HG03039 (cell line): ENCODE results near the gene SMYD2.

ENCODE experiments used
- ATAC-seq: cut with Tn5 transposase; IDR thresholded peaks from one replicate; pipeline ENCODE4 v1.9.1; 2021; ENCODE audit warnings: mild to moderate bottlenecking, moderate library complexity; ENCODE audit not compliant: unreplicated experiment

The SMYD2 gene

DNA sequence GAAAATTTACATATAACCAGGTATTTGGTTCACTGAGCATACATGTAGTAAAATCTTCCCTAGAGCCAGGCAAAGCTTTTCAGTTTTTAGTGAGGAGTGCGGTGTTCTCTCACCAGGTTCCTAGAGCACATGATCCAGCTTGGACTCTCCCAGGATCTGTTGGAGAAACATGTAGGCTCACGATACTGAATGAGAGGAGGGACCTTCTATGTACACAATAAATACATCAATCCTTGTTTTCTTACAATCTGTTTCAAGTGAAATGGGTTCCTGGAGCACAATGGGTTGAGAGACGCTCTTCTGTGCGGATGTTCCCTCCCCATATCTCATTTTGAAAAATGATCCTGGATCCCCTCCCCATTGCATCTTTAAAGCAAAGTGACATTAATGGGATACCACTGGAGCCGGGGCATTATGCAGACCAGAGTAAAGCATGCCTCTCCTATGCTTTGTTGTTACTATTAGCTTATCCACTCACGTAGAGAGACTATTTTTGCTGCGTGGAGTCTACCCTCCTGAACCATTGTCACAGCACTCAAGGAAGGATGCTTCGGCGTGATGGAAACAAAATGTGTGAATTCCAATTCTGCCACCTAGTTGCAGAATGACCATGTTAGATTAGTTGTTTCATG is 19.3 kb downstream of the SMYD2 start:
- ATAC-seq = no peak

- ATAC-seq = no peak
Observed at GRCh38 chr1:214301526-214301925, 20.6 kb downstream of the SMYD2 start.

- no peak for ATAC-seq
Observed at GRCh38 chr1:214303141-214303930, 22.4 kb downstream of the SMYD2 start.

GRCh38 chr1:214305164-214305751 is 24.3 kb downstream of the SMYD2 start:
- no peak for ATAC-seq

- ATAC-seq = no peak
Observed at GRCh38 chr1:214306269-214306668, 25.3 kb downstream of the SMYD2 start.

- ATAC-seq = no peak
Observed at GRCh38 chr1:214310010-214310409, 29.1 kb downstream of the SMYD2 start.

DNA sequence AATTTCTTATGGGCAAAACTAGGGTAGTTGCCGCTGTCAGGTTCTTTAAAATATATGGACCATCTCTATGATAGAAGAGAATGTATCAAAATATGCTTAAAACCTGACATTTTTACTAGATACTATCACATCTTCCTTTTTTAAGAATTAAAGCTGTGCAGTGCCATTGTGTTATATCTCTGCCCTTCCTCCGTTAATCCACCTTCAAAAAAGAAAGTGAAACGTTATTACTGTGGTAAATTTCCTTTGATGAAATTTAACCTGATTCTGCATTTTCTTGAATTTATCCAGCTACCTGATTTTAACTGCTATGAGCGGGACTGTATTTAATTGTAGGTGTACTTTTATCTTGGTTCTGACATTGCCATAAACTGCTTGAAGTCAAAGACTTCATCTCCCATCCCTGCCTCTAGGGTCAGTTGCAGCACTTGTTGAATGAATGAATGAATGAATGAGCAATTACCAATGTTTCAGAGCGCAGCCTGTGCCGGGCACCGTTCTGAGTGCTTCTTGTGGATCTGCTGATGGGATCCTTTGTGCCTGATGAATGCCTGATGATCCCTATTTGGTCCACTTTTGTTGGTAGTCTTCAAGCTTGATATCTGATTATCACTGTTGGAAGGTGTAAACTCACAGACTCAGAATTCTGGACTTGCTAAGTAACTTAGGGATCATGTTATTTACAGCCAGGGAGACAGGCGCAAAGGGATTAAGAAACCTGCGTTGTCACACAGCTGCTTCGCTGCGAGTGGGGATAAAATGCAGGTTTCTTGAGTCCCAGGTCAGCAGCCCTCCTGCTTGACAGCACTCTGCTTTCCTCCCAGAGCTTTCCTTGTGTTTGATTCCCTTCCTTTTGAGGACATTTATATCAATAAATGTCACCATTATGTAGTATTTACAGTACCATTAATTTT is 30.1 kb downstream of the SMYD2 start:
- no peak for ATAC-seq

- ATAC-seq = no peak
Observed at GRCh38 chr1:214312530-214313051, 31.6 kb downstream of the SMYD2 start.

DNA sequence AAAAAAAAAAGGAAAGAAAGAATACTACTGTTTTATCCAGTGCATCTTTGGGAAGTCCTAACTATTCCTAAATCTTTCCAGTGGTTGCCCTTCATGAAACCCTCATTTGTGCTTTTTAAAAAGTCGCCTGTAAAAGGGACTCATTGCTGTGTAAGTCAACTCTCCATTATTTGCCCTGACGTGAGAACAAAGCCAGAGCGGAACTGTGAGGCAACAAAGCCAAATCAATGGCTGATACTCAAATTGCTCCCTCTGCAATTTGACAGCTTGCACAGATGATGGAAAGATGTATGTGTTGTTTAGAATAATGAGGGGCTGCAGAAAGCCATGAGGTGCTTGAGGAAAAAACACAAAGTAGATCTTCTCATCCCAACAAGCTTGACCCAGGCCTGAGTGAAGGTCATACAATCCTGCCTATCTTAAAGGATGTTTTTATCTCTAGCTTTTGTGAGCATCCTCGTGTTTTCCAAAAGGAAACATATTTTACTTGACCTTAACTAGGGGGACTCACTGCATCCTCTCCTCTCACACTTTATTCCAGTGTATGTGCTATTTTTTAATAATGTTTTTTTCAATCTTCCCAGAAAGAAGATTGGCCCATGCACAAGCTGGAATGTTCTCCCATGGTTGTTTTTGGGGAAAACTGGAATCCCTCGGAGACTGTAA is 33.4 kb downstream of the SMYD2 start:
- no peak for ATAC-seq

DNA sequence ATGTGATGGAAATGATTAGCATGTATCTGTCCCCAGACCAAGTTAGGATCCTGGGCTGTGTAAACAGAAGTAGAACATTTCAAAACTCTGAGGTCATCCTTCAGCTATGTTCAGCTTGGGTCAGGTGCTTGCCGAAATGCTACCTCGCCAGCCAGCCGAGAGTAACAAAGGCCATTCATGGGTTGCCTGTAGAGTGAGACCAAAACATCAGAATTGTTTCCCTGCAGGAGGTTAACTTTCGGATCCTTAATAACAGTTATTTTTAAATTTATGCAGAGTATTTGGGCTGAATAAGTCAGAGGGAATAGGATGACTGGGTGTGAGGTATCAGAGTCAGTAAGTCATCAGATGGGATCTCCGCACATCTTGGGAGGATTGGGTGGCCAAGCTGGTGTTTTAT is 35.6 kb downstream of the SMYD2 start:
- ATAC-seq = no peak

- no peak for ATAC-seq
Observed at GRCh38 chr1:214317300-214317699, 36.3 kb downstream of the SMYD2 start.

GRCh38 chr1:214317734-214318133 is 36.8 kb downstream of the SMYD2 start:
- no peak for ATAC-seq

- ATAC-seq = no peak
Observed at GRCh38 chr1:214318356-214318755, 37.4 kb downstream of the SMYD2 start.

DNA sequence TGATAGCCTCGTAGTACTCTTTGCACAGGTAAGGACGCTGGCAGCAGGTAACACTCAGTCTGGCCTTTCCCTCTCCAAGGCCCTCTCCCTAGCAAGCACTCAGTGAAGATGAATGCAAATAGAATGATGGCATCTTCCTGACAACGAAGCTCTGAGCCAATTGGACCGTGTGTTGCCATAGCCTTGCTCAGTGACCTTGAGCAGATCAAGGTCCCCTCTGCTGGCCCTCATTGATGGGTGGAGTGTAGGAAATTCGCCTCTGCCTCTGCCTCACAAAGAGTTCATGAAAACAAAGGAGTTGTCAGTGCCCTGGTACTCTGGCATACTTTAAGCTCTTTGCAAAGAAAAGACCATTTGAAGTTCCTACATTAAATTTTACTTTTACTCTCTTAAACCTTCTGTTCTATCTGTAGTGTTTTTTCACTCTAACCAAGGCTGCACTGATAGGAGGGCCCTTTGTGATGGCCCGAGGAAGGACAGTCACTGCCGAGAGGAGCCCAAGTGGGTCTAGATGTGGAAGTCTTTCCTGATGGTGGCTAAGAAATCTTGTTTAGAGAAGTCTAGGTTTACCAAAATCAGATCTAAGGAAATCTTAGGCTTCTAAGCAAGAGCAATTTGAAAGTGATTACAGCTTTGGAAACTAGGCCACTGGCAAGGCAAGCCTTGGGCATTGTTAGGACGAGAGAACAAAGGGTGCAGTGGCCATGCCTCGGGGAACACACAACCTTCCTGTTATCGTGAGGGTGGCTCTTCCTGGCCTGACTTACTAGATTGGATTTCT is 38.2 kb downstream of the SMYD2 start:
- no peak for ATAC-seq

- ATAC-seq = no peak
Observed at GRCh38 chr1:214319938-214320337, 39.0 kb downstream of the SMYD2 start.

DNA sequence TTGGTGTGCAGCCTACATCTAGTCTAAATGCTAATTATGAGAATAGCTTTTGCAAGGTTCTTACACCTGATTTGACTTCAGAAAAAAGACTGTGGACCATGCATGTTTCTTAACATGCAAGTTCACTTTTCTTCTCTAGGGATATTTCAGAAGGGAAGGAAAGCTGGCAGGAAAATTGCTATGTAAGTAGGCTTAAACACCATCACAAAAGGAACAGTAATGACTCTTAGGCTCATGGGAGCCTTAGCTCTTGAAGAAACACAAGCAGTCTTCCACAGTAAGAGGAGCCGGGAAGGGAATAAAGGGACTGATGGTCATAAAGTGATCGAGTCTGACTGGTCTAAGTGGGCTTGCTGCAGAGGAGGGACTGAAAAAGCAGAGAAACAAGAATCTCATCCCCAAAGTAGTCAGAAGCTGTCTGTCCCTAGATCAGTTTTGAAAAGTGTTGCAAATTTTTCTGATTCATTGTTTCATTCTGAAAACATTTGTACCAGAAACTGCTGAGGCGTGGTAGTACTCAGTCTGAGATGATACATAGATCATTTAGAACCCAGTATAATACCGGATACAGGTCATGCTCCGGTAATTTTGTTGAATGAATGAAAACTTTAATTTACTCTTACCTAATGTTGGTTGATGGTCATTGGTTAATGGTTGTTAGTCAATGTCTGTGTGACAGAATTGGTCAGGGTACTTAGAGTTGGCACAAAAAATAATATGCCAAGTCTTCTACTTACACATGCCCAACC is 40.9 kb downstream of the SMYD2 start:
- ATAC-seq = peak; percentile 55

DNA sequence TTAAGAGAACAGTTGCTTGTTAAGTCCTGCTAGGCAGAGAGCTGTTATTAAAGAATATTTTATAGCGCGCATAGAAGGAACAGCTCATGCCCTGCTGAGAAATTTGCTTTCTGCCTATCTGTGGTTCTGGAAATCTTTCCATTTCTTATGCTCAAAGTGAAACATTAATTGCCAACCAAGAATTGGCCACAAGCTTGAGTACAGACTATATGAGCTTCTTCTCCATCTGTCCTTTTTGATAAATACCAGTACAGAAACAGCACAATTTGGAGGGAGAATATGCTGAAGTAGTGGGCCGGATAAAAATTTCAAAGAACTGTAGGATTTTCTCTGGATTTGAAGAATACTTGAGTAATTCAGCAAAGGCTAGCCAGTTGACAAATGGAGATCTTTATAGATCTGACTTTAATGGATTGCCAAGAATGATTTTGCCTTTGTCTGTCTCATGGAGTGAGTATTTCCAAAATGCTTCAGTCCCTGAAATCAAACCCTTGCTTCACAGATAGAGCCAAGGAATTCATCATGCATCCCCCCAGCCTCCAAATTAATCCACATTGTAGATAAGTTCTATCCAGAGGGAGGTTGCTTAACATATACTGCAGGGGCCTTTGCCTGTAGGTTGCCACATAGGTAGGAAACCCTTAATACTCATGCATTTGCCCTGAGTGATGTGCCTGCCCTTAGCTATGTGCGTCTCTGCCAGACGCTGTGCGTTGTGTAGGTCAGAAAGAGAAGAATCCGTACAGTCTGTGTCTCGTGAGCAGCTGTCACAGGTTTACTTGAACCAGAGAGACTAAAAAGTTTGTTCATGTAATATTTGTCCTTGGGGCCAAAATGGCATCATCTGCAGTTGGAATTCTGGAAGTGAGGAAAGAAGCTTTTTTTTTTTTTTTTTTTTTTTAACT is 44.2 kb downstream of the SMYD2 start:
- ATAC-seq = no peak

- no peak for ATAC-seq
Observed at GRCh38 chr1:214326406-214326805, 45.4 kb downstream of the SMYD2 start.
